GM21367 (cell line): ENCODE results near the gene VASN.

ENCODE experiments used
- ATAC-seq: cut with Tn5 transposase; IDR thresholded peaks from one replicate; pipeline ENCODE4 v1.9.1; 2021; ENCODE audit not compliant: unreplicated experiment

VASN gene

DNA sequence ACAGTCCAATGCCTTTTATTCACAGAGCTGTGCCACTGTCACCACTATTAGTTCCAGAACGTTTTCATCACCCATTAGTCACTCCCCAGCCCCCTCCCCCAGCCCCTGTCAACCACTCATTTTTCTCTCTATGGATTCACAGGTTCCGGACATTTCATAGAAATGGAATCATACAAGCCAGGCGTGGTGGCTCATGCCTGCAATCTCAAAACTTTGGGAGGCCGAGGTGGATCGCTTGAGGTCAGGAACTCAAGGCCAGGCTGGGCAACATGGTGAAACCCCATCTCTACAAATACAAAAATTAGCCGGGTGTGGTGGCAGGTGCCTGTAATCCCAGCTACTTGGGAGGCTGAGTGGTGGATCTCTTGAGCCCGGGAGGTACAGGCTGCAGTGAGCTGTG is 19.8 kb upstream of the VASN start:
- ATAC-seq = no peak

DNA sequence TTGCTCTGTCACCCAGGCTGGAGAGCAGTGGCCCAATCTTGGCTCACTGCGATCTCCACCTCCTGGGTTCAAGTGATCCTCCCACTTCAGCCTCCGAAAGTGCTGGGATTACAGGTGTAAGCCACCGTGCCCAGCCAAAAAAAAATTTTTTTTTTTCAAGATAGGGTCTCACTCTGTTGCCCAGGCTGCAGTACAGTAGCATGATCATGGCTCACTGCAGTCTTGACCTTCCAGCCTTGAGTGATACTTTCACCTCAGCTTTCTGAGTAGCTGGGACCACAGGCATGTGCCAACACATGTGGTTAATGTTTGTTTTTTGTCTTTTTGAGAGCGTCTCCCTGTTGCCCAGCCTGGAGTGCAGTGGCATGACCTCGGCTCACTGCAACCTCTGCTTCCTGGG is 18.8 kb upstream of the VASN start:
- ATAC-seq = no peak

DNA sequence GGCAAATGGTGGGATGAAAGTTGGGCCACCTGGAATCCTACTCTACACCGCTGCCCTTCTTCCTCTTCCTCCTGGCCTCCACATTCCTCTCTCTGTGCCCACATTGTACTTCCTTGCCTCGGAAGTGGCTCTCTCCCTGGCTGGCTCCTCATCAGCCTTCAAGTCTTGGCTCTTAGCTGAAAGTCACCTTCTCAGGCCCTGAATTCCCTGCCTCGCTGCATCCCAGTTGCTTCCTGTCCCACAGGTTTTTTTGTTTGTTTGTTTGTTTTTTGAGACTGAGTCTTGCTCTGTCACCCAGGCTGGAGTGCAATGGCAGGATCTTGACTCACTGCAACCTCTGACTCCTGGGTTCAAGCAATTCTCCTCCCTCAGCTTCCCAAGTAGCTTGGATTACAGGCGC is 18.0 kb upstream of the VASN start:
- ATAC-seq = no peak

DNA sequence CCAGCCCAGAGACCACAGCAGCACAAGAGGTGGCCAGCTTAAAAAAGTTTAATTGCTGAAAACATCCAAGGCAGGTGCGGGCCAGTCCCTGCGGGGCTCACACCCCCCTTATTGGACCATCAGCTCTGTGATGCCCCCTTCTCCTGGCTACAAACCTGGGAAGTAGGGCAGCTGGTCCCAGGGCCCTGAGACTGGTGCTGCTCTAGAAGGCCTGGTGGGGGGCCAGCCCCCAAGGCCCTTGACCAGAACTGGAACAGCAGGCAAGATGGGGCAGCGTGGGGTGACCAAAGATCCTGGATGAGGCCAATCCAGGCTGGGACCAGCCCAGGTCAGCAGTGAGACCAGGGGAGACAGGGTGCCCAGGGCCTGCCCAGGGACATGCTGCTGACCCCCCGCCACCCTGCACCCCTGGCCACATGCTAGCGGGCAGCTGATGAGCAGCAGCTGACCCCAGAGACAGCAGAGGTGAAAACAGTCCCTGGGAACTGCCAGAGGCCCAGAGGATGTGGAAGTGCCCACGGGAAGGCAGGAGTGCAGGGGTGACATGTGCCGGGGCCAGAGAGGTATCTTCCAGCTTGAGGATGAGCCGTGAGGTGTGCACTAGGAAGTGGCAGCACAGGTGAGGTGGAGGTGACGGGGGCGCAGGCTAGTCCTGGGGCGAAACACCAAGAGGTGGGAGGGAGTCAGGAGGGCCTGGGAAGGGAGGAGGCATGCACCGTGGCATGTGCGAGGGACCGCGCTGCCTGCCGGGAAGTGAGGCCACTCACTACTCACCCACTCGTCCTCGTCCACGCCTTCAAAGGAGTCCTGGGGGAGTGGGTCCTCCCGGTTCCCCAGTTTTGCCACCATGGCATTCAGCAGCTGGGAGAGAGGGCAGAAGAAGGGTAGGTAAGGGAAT is 16.9 kb upstream of the VASN start:
- no peak for ATAC-seq

DNA sequence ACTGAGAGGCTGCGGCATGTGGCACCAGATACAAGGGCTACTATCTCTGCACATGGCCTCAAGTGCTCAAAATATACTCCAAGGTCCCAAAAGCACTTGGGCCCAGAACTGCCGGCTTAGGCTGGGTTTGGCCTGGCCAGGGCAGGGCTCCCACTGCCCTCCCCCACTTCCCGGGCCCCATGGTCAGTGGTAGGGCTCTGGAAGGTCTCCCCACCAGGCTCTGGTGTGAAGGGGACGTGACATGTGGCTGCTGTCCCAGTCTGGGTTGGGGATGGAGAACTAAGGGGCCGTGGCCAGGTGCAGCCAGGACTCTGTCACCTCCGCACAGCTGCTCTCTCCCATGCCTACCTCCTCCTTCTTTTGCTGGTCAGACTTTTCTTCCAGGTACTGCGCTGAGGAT is 14.8 kb upstream of the VASN start:
- no peak for ATAC-seq

DNA sequence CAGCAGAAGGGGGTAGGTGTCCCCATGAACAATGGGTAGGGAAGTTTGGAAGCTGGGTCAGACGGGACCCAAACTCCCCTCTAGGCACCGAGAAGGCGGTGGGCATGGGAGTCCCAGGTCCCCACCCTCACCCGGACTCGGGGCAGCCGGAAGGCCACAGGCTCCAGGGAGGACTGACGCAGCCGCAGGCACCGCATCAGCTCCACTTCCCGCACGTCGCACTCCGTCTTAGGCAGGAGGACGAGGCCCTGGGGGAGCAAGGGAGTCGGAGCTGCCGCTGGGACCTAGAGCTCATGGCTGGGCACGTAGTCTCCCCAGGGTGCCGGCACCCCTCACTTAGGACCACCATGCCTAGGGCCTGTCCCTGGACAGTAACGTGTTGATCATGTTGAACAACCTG is 13.4 kb upstream of the VASN start:
- no peak for ATAC-seq

DNA sequence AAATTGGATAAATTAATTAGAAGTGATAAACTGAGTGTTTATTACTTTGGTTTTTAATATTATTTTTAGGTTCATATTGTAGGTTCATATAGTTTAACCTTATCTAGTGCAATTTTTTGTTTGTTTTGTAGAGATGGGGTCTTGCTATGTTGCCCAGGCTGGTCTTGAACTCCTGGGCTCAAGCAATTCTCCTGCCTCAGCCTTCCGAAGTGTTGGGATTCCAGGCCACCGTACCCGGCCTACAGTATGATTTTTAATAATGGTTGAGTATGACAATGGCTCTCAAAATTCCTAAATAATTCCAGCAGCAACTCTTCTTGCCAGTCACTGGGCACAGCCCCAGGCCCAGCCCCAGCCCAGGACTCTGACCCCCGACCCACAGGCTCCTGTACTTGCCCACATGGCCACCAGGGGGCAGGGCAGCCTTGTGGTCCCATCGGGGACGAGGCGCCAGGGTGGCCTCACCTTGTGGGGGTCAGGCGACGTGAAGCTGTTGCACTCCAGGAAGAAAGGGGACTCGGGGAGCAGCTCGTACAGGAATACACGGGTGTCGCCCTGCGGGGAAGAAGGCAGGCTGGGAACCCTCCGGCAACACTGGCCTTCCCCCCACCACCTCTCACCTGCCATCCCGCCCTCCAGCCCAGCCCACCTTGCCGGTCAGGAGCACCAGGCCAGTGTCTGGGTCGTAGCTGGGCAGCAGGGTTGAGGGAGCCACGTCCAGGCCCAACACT is 12.7 kb upstream of the VASN start:
- no peak for ATAC-seq

DNA sequence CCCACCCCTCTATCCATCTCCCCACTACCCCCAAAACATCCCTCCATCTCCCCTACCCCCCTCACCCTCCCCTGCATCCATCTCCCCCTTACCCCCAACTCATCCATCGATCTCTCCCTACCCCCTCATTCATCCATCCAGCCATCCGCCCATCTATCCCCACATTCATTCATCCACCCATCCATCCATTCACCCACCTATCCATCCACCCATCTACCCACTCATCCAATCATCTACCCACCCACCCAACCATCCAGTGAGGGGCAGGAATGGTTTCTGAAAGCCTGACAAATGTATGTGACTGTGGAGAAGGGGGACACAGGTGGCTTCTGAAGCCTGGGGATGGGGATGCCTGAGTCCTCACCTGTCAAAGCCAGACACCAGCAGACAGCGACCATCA is 11.7 kb upstream of the VASN start:
- ATAC-seq = no peak

DNA sequence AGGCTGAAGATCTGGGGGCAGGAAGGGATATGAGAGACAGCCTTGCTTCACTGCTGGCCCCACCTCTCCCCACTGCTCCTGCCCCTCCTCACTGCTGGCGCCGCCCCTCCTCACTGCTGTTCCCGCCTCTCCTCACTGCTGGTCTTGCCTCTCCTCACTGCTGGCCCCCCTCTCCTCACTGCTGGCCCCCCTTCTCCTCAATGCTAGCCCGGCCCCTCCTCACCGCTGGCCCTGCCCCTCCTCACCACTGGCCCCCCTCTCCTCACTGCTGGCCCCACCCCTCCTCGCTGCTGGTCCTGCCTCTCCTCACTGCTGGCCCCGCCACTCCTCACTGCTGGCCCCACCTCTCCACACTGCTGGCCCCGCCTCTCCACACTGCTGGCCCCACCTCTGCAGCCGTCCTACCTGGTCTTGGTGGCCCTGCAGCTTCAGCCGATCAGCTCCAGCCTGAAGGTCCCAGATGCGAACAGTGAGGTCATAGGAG is 11.1 kb upstream of the VASN start:
- no peak for ATAC-seq

DNA sequence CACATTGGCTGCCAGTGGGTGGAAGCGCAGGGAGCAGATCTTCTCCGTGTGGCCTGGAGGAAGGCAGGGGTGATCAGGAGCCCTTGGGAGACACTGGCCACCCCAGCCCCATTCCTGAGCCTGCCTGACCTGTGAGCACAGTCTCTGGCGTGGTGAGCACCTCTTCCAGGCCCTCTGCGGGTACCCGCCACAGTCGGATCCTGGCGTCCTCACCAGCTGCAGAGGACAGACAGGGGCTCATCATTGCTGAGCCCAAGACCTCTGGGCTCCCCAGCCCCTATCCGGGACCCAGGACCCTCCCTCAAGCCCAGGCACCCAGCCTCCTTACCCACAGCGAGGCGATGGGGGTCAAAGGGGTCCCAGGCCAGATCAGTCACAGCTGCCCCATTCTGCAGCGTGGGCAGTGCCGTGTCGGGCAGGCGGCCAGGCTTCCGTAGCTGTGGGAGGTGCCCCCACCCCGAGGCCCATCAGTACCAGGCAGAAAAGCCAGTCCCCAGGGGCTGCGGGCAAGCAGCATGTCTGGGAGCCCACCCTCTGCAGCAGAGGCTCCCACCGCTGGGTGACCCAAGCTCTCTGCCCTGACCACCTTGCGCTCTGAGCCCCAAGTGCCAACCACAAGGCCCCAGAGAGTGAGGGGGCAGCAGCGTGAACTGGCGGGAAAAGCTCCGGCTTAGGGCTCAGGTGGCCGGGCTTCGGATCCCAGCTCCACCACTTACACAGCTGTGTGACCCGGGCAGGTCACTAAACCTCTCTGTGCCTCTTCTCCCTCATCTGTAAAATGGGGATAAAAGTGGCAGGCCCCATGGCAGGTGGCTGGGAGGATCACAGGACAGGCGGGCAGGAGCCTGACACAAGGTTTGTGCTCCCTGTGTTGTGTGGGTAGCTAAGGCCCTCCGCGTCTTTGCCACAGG is 10.4 kb upstream of the VASN start:
- no peak for ATAC-seq

DNA sequence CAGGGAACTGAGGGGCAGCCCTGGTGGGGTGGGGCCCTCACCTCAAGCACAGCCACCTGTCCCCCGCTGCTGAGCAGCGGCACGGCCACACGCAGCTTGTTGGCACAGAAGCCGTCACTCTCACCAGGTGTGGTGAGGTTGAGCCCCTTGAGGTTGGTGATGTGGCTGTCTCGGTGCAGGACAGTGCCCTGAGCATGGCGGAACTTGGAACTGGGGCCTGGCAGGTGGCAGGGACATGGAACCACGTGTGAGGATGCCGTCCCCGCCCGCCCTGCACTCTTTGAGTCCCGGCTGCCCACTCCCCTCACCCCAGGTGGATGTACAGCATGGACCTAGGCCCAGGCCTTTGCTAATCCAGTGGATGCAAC is 9.7 kb upstream of the VASN start:
- no peak for ATAC-seq

DNA sequence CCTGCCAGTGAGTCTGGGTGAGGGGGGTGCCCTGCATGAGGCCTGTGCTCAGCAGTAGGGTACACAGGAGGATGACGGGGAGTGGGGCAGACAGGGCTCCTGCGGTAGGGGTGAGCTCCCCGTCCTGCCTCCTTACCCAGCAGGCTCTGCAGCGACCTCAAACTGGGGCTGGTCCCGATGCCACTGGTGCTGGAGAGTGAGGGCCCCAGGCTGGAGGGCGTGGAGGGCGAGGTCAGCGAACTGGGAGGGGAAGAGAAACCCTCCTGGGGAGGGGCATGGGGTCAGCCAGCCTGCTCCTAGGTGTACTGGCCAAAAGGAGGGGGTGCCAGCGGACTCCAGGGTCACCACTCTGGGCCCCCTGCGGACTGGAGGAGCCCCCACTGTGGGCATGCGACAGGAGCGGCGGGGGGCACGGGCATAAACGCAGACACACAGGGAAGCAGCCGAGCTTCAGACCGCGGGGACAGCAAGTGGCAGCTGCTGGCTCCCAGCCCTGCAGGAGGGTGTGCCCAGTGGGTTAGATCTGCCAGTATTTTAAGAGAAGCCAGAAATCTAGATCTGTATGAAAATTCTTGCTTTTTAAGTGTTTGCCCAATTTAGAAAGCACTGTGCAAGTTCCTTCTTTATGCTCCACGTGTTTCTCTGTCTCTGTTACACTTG is 9.0 kb upstream of the VASN start:
- ATAC-seq = no peak

DNA sequence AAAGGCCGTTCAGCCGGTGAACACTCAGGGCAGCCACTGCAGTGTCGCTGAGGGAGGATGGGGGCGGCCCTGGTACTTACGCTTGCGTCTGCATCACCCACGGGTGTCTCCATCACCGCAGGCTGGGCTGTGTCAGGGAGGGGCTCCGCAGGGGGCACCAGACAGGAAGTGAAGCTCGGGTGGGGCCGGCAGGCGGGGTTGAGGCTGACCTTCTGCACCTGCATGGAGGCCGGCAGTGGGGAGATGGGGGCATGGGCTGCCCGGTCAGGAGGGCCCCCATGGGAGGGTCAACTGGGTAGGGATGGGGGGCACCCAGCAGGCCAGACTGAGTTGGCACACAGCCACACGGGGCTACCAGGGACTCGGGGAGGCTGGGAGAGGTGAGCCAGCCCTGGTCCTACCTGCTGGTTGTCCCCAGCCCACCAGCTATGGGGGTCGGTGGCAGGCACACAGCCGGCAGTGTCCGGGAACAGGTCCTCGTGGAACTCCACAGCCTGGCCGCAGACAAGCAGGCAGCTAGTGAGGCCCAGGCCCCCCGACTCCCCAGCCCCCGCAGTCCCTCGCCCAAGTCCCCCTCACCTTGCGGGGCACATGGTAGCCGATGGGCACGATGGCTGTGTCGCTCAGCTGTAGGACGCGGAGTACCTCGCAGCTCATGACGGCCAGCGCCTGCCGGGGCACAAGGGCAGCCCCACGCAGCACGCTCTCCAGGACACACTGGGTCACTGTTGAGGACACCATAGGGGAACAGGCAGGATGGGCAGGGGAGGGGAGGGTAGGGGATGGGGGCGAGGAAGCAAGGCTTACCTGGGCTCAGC is 7.2 kb upstream of the VASN start:
- no peak for ATAC-seq

DNA sequence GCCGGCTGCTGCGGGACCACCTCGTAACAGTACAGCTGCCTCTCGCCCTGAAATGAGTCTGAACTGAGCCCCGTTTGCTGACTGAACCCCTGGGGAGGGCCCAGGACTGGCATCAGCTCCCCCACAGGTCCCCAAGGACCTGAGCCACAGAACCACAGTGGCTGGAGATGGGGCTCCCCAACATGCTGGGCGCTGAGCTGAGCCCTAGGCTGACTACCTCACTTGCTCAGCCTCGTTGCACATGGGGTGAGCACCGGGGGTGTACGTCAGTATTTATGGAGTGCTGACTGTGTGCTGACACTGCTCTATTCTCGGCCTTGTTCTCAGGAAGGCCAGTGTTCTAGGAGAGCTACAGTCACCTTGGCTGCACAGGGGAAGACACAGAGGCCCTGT is 6.6 kb upstream of the VASN start:
- ATAC-seq = peak; percentile 72

DNA sequence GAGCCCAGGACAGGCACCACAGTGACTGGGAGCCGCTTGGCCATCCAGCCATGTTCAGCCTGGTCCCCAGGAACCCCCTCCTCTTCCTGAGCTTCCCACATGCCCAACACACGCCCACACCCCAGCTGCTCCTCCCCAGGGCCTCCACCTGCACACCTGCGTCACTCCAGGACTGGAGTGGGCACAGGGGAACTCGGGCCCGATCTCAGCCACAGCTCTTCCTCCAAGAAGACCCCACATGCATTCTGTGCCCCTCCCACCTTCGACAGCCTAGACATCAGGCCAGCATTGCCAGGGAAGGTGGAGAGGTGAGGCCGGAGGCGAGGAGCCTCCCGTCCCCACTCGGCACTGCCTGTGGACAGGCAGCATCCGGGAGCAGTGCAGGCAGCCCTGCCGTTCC is 6.0 kb upstream of the VASN start:
- ATAC-seq = no peak

DNA sequence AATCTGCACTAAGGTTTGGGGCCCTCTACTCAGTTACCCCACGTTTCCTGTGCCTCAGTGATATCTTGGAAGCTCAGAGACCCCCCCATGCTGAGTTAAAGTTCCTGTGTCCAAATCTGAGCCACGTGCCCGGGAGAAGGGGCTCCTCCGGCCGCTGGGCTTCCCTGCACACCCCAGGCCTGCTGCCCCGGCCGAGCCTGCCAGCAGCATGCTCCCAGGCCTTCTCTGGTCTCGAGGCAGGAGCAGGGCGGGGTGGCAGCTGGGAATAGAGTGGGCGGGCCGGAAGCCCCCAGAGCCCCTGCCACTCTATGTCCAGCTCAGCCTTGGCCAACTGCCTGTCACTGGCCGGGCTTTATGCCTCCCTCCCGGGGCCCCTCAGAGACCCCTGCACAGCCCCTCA is 5.6 kb upstream of the VASN start:
- ATAC-seq = no peak

DNA sequence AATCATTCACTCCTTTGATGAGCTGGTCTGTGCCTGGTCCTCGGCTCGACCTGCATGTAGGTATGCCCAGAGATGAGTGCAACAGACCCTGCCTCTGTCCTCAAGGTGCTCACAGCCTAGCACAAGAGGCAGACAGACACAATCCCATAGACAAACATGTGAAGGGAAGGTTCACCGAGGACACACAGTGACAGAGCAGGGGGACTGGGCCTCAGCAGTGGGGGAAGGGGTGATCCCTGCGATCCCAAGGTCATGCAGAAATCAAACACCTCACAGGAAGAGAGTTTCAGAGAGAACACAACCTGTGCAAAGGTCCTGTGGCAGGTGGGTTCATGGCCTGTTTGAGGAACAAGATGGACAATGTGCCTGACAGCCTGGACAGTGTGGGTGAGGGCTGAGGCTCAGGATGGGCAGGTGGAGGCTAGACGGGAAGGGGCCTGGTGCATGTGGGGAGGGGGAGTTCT is 4.2 kb upstream of the VASN start:
- ATAC-seq = no peak

DNA sequence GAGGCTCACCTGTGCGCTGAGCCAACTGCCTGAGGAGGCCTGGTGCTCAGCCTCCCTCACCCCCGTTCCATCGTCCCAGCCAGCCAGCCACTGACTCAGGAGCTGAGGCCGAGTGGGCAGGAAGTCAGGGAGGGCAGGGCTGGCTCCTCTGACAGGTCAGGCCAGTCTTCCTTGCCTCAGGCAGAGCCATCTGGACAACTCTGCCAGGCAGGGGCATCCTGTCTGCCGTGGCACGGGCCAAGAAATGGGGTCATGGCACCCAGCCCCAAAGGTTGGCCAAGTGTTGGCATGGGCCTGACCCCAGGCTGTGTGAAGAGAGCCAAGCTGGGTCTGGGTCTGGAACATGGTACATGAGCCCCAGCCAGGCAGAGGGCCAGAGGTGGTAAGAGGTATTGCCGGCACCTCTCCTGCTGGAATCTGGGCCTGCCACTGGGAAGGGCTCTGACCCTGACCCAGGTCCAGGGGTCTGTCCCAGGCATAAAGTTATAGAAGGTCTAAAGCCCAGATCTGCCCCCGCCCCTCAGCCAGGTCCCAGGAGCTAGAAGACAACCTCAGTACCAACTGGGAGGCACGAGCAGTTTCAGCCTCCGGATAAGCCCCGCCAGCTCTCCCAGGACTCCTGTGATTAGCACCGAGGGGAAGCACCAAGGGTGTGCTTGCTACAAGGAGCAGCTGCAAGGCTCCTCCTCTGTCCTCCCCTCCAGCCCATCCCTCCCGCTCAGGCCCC is 2.5 kb upstream of the VASN start:
- ATAC-seq = no peak

DNA sequence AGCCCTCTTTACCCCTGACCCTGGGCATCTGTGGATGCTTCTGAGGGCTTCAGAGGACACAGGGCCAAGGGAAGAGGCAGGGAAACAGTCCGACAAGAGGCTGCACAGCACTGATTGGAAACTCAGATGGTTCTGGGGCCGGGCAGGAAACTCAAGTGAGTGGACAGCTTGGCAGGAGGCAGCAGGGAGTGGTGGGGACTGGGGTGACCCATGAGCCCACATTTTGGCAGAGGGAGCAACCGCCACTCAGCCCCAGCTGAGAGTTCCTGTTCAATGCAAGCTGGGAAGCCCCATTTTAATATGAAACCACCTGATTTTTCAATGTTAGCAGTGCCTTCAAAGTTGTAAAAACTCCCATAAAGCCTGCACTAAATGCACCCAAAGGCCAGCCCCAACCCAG is 1.5 kb upstream of the VASN start:
- ATAC-seq = no peak
